Peyer's patch (tissue), 4 donors: Measurements from ENCODE around the gene CFDP1. TPM values are rescaled to one million over a fixed set of nuclear protein-coding genes. Genes with fewer than 3 reads are reported as not detected.
A peak's percentile ranks its signal among the peaks of the same experiment; 100 is the strongest.
"Not testable (repeated sequence)": the region's sequence is repeated elsewhere in the genome, so short reads cannot be mapped to it uniquely, and the experiment has no call there.

Experiments used
- DNase-seq, 3 donors: peaks; one replicate each; pipeline ENCODE4 v3.0.0-alpha.2; 2017 to 2019
- H3K27ac ChIP-seq, 4 donors: fragments of 200-600 bp; sonication (generic); one replicate each; pipeline ENCODE4 v1.5.1; 2016 to 2019
- H3K27me3 ChIP-seq, 2 donors: fragments of 200-600 bp; sonication (generic); one replicate each; pipeline ENCODE4 v1.5.1; 2019
- H3K36me3 ChIP-seq, 3 donors: fragments of 200-600 bp; sonication (generic); one replicate each; pipeline ENCODE4 v1.5.1; 2016 to 2019
- H3K4me1 ChIP-seq, 4 donors: fragments of 200-600 bp; sonication (generic); one replicate each; pipeline ENCODE4 v1.5.1; 2016 to 2019
- H3K4me3 ChIP-seq, 4 donors: fragments of 200-600 bp; sonication (generic); 1 replicate in 3 of 4; 2 replicates in 1 of 4; pipeline ENCODE4 v1.5.1; 2016 to 2019; ENCODE audit warnings: mild to moderate bottlenecking in 1 of 4
- H3K9me3 ChIP-seq, 4 donors: fragments of 200-600 bp; sonication (generic); one replicate each; pipeline ENCODE4 v1.5.1; 2016 to 2019; ENCODE audit warnings: mild to moderate bottlenecking in 1 of 4
- CTCF ChIP-seq, 6 experiments: fragments of 450-650 bp in 4 of 6; fragments of 200-600 bp in 2 of 6; sonication (generic) in 1 of 6; IDR thresholded peaks; one replicate each; pipeline ENCODE4 v1.5.1; 2017 to 2019; ENCODE audit warnings: antibody characterized with exemption in 6 of 6, mild to moderate bottlenecking in 3 of 6, moderate library complexity in 1 of 6
- POLR2A ChIP-seq, 2 donors: fragments of 450-650 bp; IDR thresholded peaks; one replicate each; pipeline ENCODE4 v1.5.1; 2017; ENCODE audit warnings: antibody characterized with exemption in 2 of 2, mild to moderate bottlenecking in 2 of 2, moderate library complexity in 2 of 2
- total RNA-seq, 4 donors: library from RNA; depleted of rRNA; stranded (reverse); fragments of >200 nt; gene quantifications; one replicate each; pipeline ENCODE4 v1.1.0, GENCODE V29; 2016

CFDP1 gene
- total RNA-seq, 4 donors from 2014 or later = 125 to 205 (median 156) TPM

DNA sequence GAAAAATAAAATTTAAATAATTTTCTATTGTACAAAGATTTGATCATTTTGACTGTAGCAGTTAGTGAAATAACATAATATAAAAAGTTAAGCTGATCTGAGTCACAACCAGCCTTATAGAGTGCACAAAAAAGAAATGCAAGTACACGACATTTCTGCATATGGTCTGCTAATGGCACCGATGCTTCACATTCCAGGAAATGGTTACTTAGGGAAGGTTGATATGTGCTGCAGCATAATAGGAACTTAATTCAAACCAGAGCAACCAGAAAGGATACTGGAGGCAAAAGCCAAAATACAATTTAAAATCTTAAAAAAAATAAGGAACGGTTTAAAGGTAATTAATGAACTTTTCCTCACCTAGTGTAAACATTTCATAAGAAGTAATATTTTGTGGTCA, 10.0 kb upstream of the CFDP1 start:
- Histone ChIP-seq H3K4me3 (no peak overlapping the region), H3K27me3 (no peaks in the 10 kb centered on the region), H3K36me3 (peaks cover 0 to 10% (median 0%) of the 10 kb centered on the region in 3 donors), H3K4me1 (no peaks in the 10 kb centered on the region), H3K9me3 (no peaks in the 10 kb centered on the region), H3K27ac (no peak overlapping the region)
- DNase-seq = no peak
- TF ChIP-seq POLR2A (IDR thresholded peaks at IDR 0.05) (no peak), CTCF (IDR thresholded peaks at IDR 0.05) (no peak)

- Histone ChIP-seq H3K9me3 (no peaks in the 10 kb centered on the region), H3K27me3 (no peaks in the 10 kb centered on the region), H3K36me3 (no peaks in the 10 kb centered on the region), H3K4me1 (peaks cover 0 to 20% (median 0%) of the 10 kb centered on the region in 4 donors), H3K27ac (peak overlapping the region; percentile 85 to 98 (median 94)), H3K4me3 (peak overlapping the region; percentile 68 to 95 (median 82))
- peak; percentile 66 to 85 (median 69) for DNase-seq
- TF ChIP-seq POLR2A (IDR thresholded peaks at IDR 0.05) = peak in 1 of 2 donors; percentile 17
- peak in 2 of 6 experiments; percentile 2 to 22 for TF ChIP-seq CTCF (IDR thresholded peaks at IDR 0.05)
Measured at GRCh38 chr16:75433732-75434413, 570 bp upstream of the CFDP1 start.

GRCh38 chr16:75429621-75430403, 3.5 kb downstream of the CFDP1 start:
- H3K27me3 ChIP-seq = no peaks in the 10 kb centered on the region
- no peak overlapping the region for H3K4me3 ChIP-seq
- DNase-seq = no peak
- TF ChIP-seq POLR2A (IDR thresholded peaks at IDR 0.05) (no peak), CTCF (IDR thresholded peaks at IDR 0.05) (no peak)
- H3K27ac ChIP-seq = no peak overlapping the region
- H3K9me3 ChIP-seq = no peaks in the 10 kb centered on the region
- H3K36me3 ChIP-seq = no peaks in the 10 kb centered on the region
- H3K4me1 ChIP-seq = peaks cover 0 to 20% (median 0%) of the 10 kb centered on the region in 4 donors

- DNase-seq, H3K36me3 ChIP-seq, H3K4me3 ChIP-seq, H3K9me3 ChIP-seq, H3K27me3 ChIP-seq, H3K27ac ChIP-seq, H3K4me1 ChIP-seq: not testable (repeated sequence)
Measured at GRCh38 chr16:75426524-75426923, 6.8 kb downstream of the CFDP1 start.

- not testable (repeated sequence) for H3K9me3 ChIP-seq, H3K4me3 ChIP-seq, H3K27me3 ChIP-seq, DNase-seq, H3K36me3 ChIP-seq, H3K27ac ChIP-seq
- H3K4me1 ChIP-seq = peaks cover 0 to 12% (median 0%) of the 10 kb centered on the region in 4 donors
Measured at GRCh38 chr16:75424105-75424762, 9.1 kb downstream of the CFDP1 start.

DNA sequence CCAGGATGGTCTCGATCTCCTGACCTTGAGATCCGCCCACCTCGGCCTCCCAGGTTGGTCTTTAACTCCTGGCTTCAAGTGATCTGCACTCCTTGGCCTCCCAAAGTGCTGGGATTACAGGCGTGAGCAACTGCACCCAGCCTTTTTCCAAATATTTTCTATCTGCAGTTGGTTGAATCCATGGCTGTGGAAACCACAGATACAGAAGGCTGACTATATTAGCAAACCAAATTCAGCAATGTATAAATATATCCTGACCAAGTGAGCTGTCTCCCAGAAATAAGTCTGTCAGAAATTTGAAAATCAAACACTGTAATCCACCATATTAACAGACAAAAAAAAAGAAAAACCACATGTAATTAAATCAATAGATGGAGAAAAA, 9.6 kb downstream of the CFDP1 start:
- Histone ChIP-seq H3K27me3 (no peaks in the 10 kb centered on the region), H3K36me3 (no peaks in the 10 kb centered on the region), H3K4me1 (peaks cover 0 to 12% (median 0%) of the 10 kb centered on the region in 4 donors), H3K9me3 (no peaks in the 10 kb centered on the region), H3K4me3 (no peak overlapping the region), H3K27ac (no peak overlapping the region)
- TF ChIP-seq POLR2A (IDR thresholded peaks at IDR 0.05) (no peak), CTCF (IDR thresholded peaks at IDR 0.05) (no peak)
- DNase-seq = no peak
